Vagina (tissue), 2 donors: ENCODE data around the gene ADPRM. TPM values are rescaled to one million over a fixed set of nuclear protein-coding genes. Genes with fewer than 3 reads are reported as not detected.
A peak's percentile ranks its signal among the peaks of the same experiment; 100 is the strongest.

Source experiments
- DNase-seq, 2 donors: peaks; one replicate each; pipeline ENCODE4 v3.0.0-alpha.2; 2017; ENCODE audit errors: extremely low spot score in 2 of 2
- H3K27ac ChIP-seq: fragments of 200-600 bp; sonication (generic); one replicate; pipeline ENCODE4 v1.5.1; 2019
- H3K27me3 ChIP-seq: fragments of 200-600 bp; sonication (generic); one replicate; pipeline ENCODE4 v1.5.1; 2019
- H3K36me3 ChIP-seq, 2 donors: fragments of 200-600 bp; sonication (generic); one replicate each; pipeline ENCODE4 v1.5.1; 2017 to 2019
- H3K4me1 ChIP-seq: fragments of 200-600 bp; sonication (generic); one replicate; pipeline ENCODE4 v1.5.1; 2019
- H3K4me3 ChIP-seq, 2 donors: fragments of 200-600 bp; sonication (generic); 1 replicate in 1 of 2; 2 replicates in 1 of 2; pipeline ENCODE4 v1.5.1; 2016 to 2019
- H3K9me3 ChIP-seq: fragments of 200-600 bp; sonication (generic); one replicate; pipeline ENCODE4 v1.5.1; 2019
- POLR2A ChIP-seq, 2 donors: fragments of 450-650 bp; IDR thresholded peaks; one replicate each; pipeline ENCODE4 v1.6.1; 2017; ENCODE audit warnings: antibody characterized with exemption in 2 of 2, mild to moderate bottlenecking in 2 of 2, moderate library complexity in 2 of 2
- POLR2AphosphoS5 ChIP-seq, 2 donors: sonication (generic); formaldehyde crosslinking; IDR thresholded peaks; one replicate each; pipeline ENCODE4 v1.9.0; 2017; ENCODE audit warnings: antibody characterized with exemption in 2 of 2, mild to moderate bottlenecking in 2 of 2, low read depth in 1 of 2; ENCODE audit not compliant: insufficient read depth in 1 of 2
- intact Hi-C: fragments of 100-400 bp; cut with DNase I; formaldehyde crosslinking; loops from one replicate; pipeline ENCODE4 v1.15.1; 2023
- total RNA-seq: library from RNA; depleted of rRNA; stranded (reverse); fragments of >200 nt; gene quantifications from one replicate; pipeline ENCODE4 v1.2.3, GENCODE V29; 2016
- TF ChIP-seq, protein P1 (sequence below), 3 experiments: fragments of 450-650 bp in 2 of 3; fragments of 200-600 bp in 1 of 3; sonication (generic) in 1 of 3; IDR thresholded peaks; one replicate each; pipeline ENCODE4 v1.5.1; 2017 to 2019; ENCODE audit warnings: antibody characterized with exemption in 3 of 3, mild to moderate bottlenecking in 2 of 3, moderate library complexity in 2 of 3

The ADPRM gene
- total RNA-seq, 1 donor from 2014 or later = 18.7 TPM

DNA sequence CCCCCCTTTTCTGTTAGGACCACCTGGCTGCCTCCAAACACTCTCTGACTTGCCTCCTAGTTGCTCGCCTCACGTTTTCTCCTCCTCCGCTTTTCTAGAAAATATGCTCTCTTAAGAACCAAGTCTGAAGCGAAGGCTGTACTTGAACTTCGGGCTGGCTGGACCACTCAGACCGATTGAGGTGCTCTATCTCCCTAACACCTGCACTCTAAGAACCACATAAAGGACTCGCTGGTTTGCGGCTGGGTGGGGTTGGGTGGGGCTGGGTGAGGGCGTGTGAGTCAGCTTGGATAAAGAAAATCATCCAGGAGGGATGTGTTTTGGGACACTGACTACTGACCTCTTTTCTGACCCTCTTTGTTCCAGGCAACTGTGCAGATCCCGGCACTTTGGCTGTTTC, 55.3 kb downstream of the ADPRM start:
- H3K4me1 ChIP-seq = peaks cover 4% of the 10 kb centered on the region
- H3K9me3 ChIP-seq = no peaks in the 10 kb centered on the region
- H3K36me3 ChIP-seq = no peaks in the 10 kb centered on the region
- H3K4me3 ChIP-seq = no peak overlapping the region
- DNase-seq = no peak
- H3K27ac ChIP-seq = no peak overlapping the region
- intact Hi-C loops = no loop called here
- no peaks in the 10 kb centered on the region for H3K27me3 ChIP-seq
- TF ChIP-seq, protein P1, sequence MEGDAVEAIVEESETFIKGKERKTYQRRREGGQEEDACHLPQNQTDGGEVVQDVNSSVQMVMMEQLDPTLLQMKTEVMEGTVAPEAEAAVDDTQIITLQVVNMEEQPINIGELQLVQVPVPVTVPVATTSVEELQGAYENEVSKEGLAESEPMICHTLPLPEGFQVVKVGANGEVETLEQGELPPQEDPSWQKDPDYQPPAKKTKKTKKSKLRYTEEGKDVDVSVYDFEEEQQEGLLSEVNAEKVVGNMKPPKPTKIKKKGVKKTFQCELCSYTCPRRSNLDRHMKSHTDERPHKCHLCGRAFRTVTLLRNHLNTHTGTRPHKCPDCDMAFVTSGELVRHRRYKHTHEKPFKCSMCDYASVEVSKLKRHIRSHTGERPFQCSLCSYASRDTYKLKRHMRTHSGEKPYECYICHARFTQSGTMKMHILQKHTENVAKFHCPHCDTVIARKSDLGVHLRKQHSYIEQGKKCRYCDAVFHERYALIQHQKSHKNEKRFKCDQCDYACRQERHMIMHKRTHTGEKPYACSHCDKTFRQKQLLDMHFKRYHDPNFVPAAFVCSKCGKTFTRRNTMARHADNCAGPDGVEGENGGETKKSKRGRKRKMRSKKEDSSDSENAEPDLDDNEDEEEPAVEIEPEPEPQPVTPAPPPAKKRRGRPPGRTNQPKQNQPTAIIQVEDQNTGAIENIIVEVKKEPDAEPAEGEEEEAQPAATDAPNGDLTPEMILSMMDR (IDR thresholded peaks at IDR 0.05) = no peak
- TF ChIP-seq POLR2AphosphoS5 (IDR thresholded peaks at IDR 0.05; ENCODE audit: insufficient read depth in 1 of 2, low read depth in 1 of 2) = no peak
- no peak for TF ChIP-seq POLR2A (IDR thresholded peaks at IDR 0.05)

DNA sequence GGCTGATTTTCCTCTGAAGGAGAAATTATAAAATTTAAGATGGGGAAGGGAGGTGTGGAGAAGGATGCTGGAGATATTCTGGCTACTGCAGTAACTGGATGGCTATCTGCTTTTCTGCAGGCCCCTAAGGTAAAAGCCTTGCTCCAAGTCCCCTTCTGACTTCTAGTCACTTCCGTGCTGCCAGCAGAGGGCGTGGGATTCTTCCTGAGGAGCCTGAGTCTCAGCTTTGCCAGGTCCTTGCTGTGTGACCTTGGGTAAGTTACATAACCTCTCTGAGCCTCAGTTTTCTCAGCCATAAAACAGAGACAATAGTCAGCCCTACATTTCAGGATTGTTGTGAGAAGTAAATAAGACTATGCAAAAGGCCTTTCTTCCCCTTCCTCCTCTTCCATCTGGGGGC, 56.7 kb downstream of the ADPRM start:
- H3K4me1 ChIP-seq = peaks cover 4% of the 10 kb centered on the region
- no peak overlapping the region for H3K27ac ChIP-seq
- no peak for TF ChIP-seq POLR2A (IDR thresholded peaks at IDR 0.05)
- TF ChIP-seq, protein P1 (IDR thresholded peaks at IDR 0.05) = no peak
- no peak for TF ChIP-seq POLR2AphosphoS5 (IDR thresholded peaks at IDR 0.05; ENCODE audit: insufficient read depth in 1 of 2, low read depth in 1 of 2)
- H3K36me3 ChIP-seq = no peaks in the 10 kb centered on the region
- no peaks in the 10 kb centered on the region for H3K9me3 ChIP-seq
- intact Hi-C loops = no loop called here
- H3K27me3 ChIP-seq = no peaks in the 10 kb centered on the region
- no peak overlapping the region for H3K4me3 ChIP-seq
- no peak for DNase-seq

- Histone ChIP-seq H3K9me3 (no peaks in the 10 kb centered on the region), H3K27me3 (no peaks in the 10 kb centered on the region), H3K4me3 (no peak overlapping the region), H3K27ac (no peak overlapping the region), H3K36me3 (no peaks in the 10 kb centered on the region), H3K4me1 (peaks cover 4% of the 10 kb centered on the region)
- DNase-seq = no peak
- no peak for TF ChIP-seq POLR2A (IDR thresholded peaks at IDR 0.05)
- TF ChIP-seq, protein P1 (IDR thresholded peaks at IDR 0.05) = no peak
- no peak for TF ChIP-seq POLR2AphosphoS5 (IDR thresholded peaks at IDR 0.05; ENCODE audit: insufficient read depth in 1 of 2, low read depth in 1 of 2)
- intact Hi-C loops = no loop called here
Observed at GRCh38 chr17:10754861-10755591, 57.6 kb downstream of the ADPRM start.

GRCh38 chr17:10755592-10756127, 58.3 kb downstream of the ADPRM start:
- TF ChIP-seq POLR2A (IDR thresholded peaks at IDR 0.05) = no peak
- TF ChIP-seq POLR2AphosphoS5 (IDR thresholded peaks at IDR 0.05; ENCODE audit: insufficient read depth in 1 of 2, low read depth in 1 of 2) = no peak
- TF ChIP-seq, protein P1 (IDR thresholded peaks at IDR 0.05) = no peak
- no peak overlapping the region for H3K4me3 ChIP-seq
- intact Hi-C loops = no loop called here
- no peak for DNase-seq
- H3K9me3 ChIP-seq = no peaks in the 10 kb centered on the region
- no peaks in the 10 kb centered on the region for H3K36me3 ChIP-seq
- H3K4me1 ChIP-seq = peaks cover 4% of the 10 kb centered on the region
- H3K27ac ChIP-seq = no peak overlapping the region
- no peaks in the 10 kb centered on the region for H3K27me3 ChIP-seq

- H3K4me3 ChIP-seq = no peak overlapping the region
- TF ChIP-seq POLR2AphosphoS5 (IDR thresholded peaks at IDR 0.05; ENCODE audit: insufficient read depth in 1 of 2, low read depth in 1 of 2) (no peak), POLR2A (IDR thresholded peaks at IDR 0.05) (no peak)
- TF ChIP-seq, protein P1 (IDR thresholded peaks at IDR 0.05) = no peak
- no peak overlapping the region for H3K27ac ChIP-seq
- H3K4me1 ChIP-seq = peaks cover 4% of the 10 kb centered on the region
- intact Hi-C loops = no loop called here
- no peaks in the 10 kb centered on the region for H3K36me3 ChIP-seq
- no peaks in the 10 kb centered on the region for H3K27me3 ChIP-seq
- H3K9me3 ChIP-seq = no peaks in the 10 kb centered on the region
- peak in 1 of 2 donors; percentile 83 for DNase-seq
Observed at GRCh38 chr17:10756185-10756584, 58.8 kb downstream of the ADPRM start.
